ENCODE data around the gene FBN1.

Gene FBN1

GRCh38 chr15:48580736-48581135 is 64.8 kb downstream of the FBN1 start:
- no peak for DNase-seq (ENCODE audit: low read depth)

- DNase-seq (ENCODE audit: low read depth), result no peak
Observed at GRCh38 chr15:48579945-48580671, 65.4 kb downstream of the FBN1 start.

GRCh38 chr15:48578965-48579364 is 66.5 kb downstream of the FBN1 start:
- DNase-seq (ENCODE audit: low read depth), result no peak

GRCh38 chr15:48577469-48577868 is 68.0 kb downstream of the FBN1 start:
- no peak for DNase-seq (ENCODE audit: low read depth)

- DNase-seq (ENCODE audit: low read depth), result no peak
Observed at GRCh38 chr15:48574187-48574586, 71.3 kb downstream of the FBN1 start.

GRCh38 chr15:48573780-48574179 is 71.7 kb downstream of the FBN1 start:
- DNase-seq (ENCODE audit: low read depth), result no peak

- no peak for DNase-seq (ENCODE audit: low read depth)
Observed at GRCh38 chr15:48572823-48573222, 72.7 kb downstream of the FBN1 start.

GRCh38 chr15:48571510-48571909 is 74.0 kb downstream of the FBN1 start:
- DNase-seq (ENCODE audit: low read depth), result no peak

- no peak for DNase-seq (ENCODE audit: low read depth)
Observed at GRCh38 chr15:48570822-48571221, 74.7 kb downstream of the FBN1 start.

- no peak for DNase-seq (ENCODE audit: low read depth)
Observed at GRCh38 chr15:48569591-48570302, 75.8 kb downstream of the FBN1 start.

GRCh38 chr15:48566668-48567067 is 78.8 kb downstream of the FBN1 start:
- DNase-seq (ENCODE audit: low read depth), result no peak

GRCh38 chr15:48565560-48566482 is 79.7 kb downstream of the FBN1 start:
- DNase-seq (ENCODE audit: low read depth), result no peak

- no peak for DNase-seq (ENCODE audit: low read depth)
Observed at GRCh38 chr15:48564690-48565089, 80.8 kb downstream of the FBN1 start.

GRCh38 chr15:48563934-48564333 is 81.6 kb downstream of the FBN1 start:
- DNase-seq (ENCODE audit: low read depth), result no peak

- DNase-seq (ENCODE audit: low read depth), result no peak
Observed at GRCh38 chr15:48560321-48561051, 85.0 kb downstream of the FBN1 start.

GRCh38 chr15:48559285-48559684 is 86.2 kb downstream of the FBN1 start:
- DNase-seq (ENCODE audit: low read depth), result no peak

GRCh38 chr15:48558226-48558625 is 87.3 kb downstream of the FBN1 start:
- DNase-seq (ENCODE audit: low read depth), result no peak

GRCh38 chr15:48557335-48557734 is 88.2 kb downstream of the FBN1 start:
- no peak for DNase-seq (ENCODE audit: low read depth)

- no peak for DNase-seq (ENCODE audit: low read depth)
Observed at GRCh38 chr15:48556159-48556897, 89.2 kb downstream of the FBN1 start.

GRCh38 chr15:48555241-48555881 is 90.1 kb downstream of the FBN1 start:
- DNase-seq (ENCODE audit: low read depth), result no peak

GRCh38 chr15:48554112-48554511 is 91.4 kb downstream of the FBN1 start:
- no peak for DNase-seq (ENCODE audit: low read depth)
